ENCODE data around the gene TBC1D16.

Gene TBC1D16

DNA sequence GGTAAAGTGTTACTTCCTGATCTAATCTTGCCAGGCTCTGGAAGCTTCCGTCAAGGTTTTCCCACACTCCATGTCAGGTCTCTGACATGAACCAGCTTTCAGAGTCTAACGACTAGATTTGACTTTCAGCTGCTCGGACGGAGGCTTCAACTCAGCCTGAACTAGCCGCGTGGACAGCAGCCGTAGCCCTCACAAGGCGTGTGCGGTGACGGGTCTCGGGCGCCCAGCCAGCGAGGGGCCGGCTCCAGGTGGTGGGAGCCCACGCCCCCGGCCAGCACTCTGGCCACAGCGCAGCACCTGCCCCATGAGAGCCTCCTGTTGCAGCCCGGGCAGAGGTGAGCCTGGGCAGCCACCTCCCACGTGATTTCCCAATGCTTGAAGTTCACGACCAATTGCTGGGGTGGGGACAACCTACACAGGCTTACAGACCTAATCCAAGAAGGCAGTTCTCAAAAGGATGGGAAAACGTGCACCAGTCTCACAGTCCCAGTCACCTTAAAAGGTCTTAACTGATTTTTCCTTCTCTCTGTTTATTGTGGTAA, 45.5 kb downstream of the TBC1D16 start:
- Histone ChIP-seq H3K9ac (ENCODE audit: low read depth, low read length) (no peak overlapping the region), H4K20me1 (ENCODE audit: insufficient read depth, low read length) (no peaks in the 10 kb centered on the region; the same call in 1 of the 2 replicates), H3K79me2 (ENCODE audit: insufficient read depth, low read length) (no peaks in the 10 kb centered on the region), H3K4me1 (ENCODE audit: insufficient read depth, low read length) (peaks cover 24% of the 10 kb centered on the region), H2AFZ (ENCODE audit: low read depth, low read length) (no peak overlapping the region), H3K27ac (ENCODE audit: low read length) (no peak overlapping the region), H3K9me3 (ENCODE audit: insufficient read depth, low read length, severe bottlenecking) (no peaks in the 10 kb centered on the region), H3K36me3 (ENCODE audit: insufficient read depth, low read length) (no peaks in the 10 kb centered on the region), H3K4me2 (ENCODE audit: insufficient read depth, low read length) (no peak overlapping the region), H3K27me3 (ENCODE audit: insufficient read depth, low read length, poor library complexity) (no peaks in the 10 kb centered on the region), H3K4me3 (ENCODE audit: low read depth in 1 of 2, low read length in 2 of 2) (no peak overlapping the region)
- ATAC-seq (ENCODE audit: insufficient read depth, low read depth) (no peak), DNase-seq (no peak)
- TF ChIP-seq, protein P1, sequence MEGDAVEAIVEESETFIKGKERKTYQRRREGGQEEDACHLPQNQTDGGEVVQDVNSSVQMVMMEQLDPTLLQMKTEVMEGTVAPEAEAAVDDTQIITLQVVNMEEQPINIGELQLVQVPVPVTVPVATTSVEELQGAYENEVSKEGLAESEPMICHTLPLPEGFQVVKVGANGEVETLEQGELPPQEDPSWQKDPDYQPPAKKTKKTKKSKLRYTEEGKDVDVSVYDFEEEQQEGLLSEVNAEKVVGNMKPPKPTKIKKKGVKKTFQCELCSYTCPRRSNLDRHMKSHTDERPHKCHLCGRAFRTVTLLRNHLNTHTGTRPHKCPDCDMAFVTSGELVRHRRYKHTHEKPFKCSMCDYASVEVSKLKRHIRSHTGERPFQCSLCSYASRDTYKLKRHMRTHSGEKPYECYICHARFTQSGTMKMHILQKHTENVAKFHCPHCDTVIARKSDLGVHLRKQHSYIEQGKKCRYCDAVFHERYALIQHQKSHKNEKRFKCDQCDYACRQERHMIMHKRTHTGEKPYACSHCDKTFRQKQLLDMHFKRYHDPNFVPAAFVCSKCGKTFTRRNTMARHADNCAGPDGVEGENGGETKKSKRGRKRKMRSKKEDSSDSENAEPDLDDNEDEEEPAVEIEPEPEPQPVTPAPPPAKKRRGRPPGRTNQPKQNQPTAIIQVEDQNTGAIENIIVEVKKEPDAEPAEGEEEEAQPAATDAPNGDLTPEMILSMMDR (IDR thresholded peaks at IDR 0.05; ENCODE audit: borderline replicate concordance, extremely low read depth, low read length, poor library complexity, severe bottlenecking), result no peak
- no peak for TF ChIP-seq EZH2 (IDR thresholded peaks at IDR 0.05; ENCODE audit: borderline replicate concordance, low read depth, low read length, severe bottlenecking)

DNA sequence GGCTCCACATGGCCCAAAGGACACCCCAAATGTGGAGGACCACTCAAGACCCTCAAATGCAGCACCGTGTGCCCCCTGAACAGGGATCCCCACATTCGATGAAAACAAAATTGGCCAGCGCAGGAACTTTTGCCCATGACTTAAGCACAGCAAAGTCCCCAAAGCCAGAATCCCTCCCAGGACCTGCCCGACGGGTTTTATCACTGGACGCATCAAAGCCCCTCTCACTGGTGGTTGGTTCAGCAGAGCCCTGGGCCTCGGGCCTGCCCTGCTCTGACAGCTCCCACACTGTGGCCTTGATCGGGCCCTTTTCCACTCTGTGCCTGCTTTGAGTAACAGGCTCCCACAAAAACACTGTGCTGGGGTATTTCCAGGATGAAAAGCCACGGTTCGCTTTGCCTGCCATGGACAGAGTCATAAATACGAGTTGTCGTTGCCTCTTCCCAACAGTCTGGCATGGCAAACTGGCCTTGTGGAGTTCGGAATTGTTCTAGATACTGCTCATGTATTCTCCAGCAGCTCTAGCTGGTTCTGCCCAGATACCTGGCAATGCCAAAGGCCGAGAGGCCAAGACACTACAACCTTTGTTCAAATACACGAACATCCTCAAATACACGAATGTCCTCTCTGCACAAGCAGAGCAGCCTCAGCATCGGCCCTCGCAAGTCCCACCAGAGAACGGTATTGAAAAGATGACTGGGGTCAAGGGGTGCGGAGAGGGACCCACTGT, 46.4 kb downstream of the TBC1D16 start:
- no peak overlapping the region for H3K9ac ChIP-seq (ENCODE audit: low read depth, low read length)
- H3K4me1 ChIP-seq (ENCODE audit: insufficient read depth, low read length), result peaks cover 24% of the 10 kb centered on the region

DNA sequence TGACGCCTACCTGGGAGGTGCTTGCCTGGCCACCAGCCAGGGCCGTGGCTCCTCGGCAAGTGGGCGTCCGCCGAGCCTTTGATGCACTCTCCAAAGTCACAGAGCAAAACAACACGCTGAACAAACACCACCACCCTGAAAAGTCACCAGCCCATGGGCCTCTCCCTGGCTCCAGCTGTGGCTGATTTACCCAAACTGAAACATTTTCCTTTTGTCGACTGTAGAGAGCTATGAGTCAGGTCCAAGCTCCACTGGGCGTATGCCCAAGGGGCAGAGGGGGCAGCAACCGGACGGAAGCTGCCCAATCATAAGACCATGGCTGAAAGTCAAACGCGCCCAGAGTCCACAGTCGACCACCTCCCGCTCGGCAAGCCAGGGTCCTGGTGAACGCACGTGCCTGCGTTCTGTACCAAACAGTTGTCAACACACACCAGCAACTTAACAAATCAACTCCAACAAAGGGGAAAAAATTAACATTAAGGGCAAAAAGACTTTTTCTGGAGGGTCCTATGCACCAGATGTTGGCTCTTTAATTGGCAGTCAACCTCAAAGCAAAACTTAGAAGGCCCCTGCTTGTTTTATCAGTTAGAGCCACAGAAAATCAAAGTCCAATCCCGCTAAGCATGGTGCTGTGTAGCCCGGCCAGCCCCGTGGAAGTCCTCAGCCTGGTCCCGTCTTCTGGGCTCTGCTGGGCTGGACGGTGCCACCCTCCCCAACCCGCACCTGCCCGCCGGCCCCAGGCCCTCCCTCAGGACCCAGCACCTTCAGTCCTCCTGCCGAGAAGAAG, 47.3 kb downstream of the TBC1D16 start:
- Histone ChIP-seq H3K4me3 (ENCODE audit: low read depth in 1 of 2, low read length in 2 of 2) (no peak overlapping the region), H3K27ac (ENCODE audit: low read length) (no peak overlapping the region), H2AFZ (ENCODE audit: low read depth, low read length) (no peak overlapping the region), H3K9me3 (ENCODE audit: insufficient read depth, low read length, severe bottlenecking) (no peaks in the 10 kb centered on the region), H3K9ac (ENCODE audit: low read depth, low read length) (no peak overlapping the region), H3K79me2 (ENCODE audit: insufficient read depth, low read length) (no peaks in the 10 kb centered on the region), H3K4me1 (ENCODE audit: insufficient read depth, low read length) (peaks cover 18% of the 10 kb centered on the region), H3K36me3 (ENCODE audit: insufficient read depth, low read length) (no peaks in the 10 kb centered on the region), H3K4me2 (ENCODE audit: insufficient read depth, low read length) (no peak overlapping the region), H4K20me1 (ENCODE audit: insufficient read depth, low read length) (no peaks in the 10 kb centered on the region; the same call in 1 of the 2 replicates), H3K27me3 (ENCODE audit: insufficient read depth, low read length, poor library complexity) (no peaks in the 10 kb centered on the region)
- ATAC-seq (ENCODE audit: insufficient read depth, low read depth) (no peak), DNase-seq (no peak)
- TF ChIP-seq, protein P1 (IDR thresholded peaks at IDR 0.05; ENCODE audit: borderline replicate concordance, extremely low read depth, low read length, poor library complexity, severe bottlenecking), result no peak

More for the DNA sequence above, 46.4 kb downstream of the TBC1D16 start:
- ATAC-seq (ENCODE audit: insufficient read depth, low read depth) (no peak), DNase-seq (no peak)
- Histone ChIP-seq H3K9me3 (ENCODE audit: insufficient read depth, low read length, severe bottlenecking) (no peaks in the 10 kb centered on the region), H3K4me3 (ENCODE audit: low read depth in 1 of 2, low read length in 2 of 2) (no peak overlapping the region), H3K36me3 (ENCODE audit: insufficient read depth, low read length) (no peaks in the 10 kb centered on the region), H4K20me1 (ENCODE audit: insufficient read depth, low read length) (no peaks in the 10 kb centered on the region; the same call in 1 of the 2 replicates), H3K27me3 (ENCODE audit: insufficient read depth, low read length, poor library complexity) (no peaks in the 10 kb centered on the region), H3K4me2 (ENCODE audit: insufficient read depth, low read length) (no peak overlapping the region), H3K79me2 (ENCODE audit: insufficient read depth, low read length) (no peaks in the 10 kb centered on the region), H3K27ac (ENCODE audit: low read length) (no peak overlapping the region), H2AFZ (ENCODE audit: low read depth, low read length) (no peak overlapping the region)
- TF ChIP-seq, protein P1 (IDR thresholded peaks at IDR 0.05; ENCODE audit: borderline replicate concordance, extremely low read depth, low read length, poor library complexity, severe bottlenecking), result no peak
